GM12892 (cell line): ENCODE results near the gene MRPS27.

Source experiments
- POLR2A ChIP-seq: IDR thresholded peaks from 2 replicates; pipeline ENCODE4 v1.6.1; 2011; ENCODE audit warnings: low read depth, low read length, control low read depth
- POLR2AphosphoS5 ChIP-seq: IDR thresholded peaks from 2 replicates; pipeline ENCODE4 v1.6.1; 2011; ENCODE audit warnings: low read depth, low read length, control low read depth

DNA sequence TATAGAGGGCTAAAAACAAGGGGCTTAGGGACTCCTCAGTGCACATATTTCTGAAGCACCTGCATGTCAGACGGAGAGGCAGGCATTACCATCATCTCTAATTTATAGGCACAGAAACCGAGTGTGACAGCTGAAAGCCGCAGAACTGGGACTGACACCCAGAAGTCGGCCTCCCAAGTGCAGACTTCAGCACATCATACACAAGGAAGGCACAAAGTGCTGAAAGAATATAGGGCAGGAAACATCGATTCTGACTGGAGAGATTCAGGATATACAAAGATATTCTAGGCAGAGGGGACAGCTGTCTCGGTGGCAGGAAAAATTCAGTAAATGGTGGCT lies 11.2 kb downstream of the MRPS27 start:
- TF ChIP-seq POLR2A (no peak), POLR2AphosphoS5 (no peak)
